ENCODE measurements around the gene ZBTB25.

Gene ZBTB25

GRCh38 chr14:64474041-64474440, 29.6 kb downstream of the ZBTB25 start:
- H3K4me3 ChIP-seq (ENCODE audit: low read length): no peak overlapping the region
- no peaks in the 10 kb centered on the region for H3K36me3 ChIP-seq (ENCODE audit: insufficient read depth, low read depth, low read length)
- H3K4me1 ChIP-seq (ENCODE audit: insufficient read depth, low read length): no peaks in the 10 kb centered on the region
- no peaks in the 10 kb centered on the region for H3K9me3 ChIP-seq (ENCODE audit: insufficient read depth, low read depth, low read length)
- no peaks in the 10 kb centered on the region for H3K27me3 ChIP-seq (ENCODE audit: insufficient read depth, low read length)
- no peak overlapping the region for H3K9ac ChIP-seq (ENCODE audit: low read depth, low read length)
- H3K27ac ChIP-seq (ENCODE audit: low read length): no peak overlapping the region

- Histone ChIP-seq H3K27me3 (ENCODE audit: insufficient read depth, low read length) (peaks cover 8% of the 10 kb centered on the region), H3K4me3 (ENCODE audit: low read length) (no peak overlapping the region), H3K36me3 (ENCODE audit: insufficient read depth, low read depth, low read length) (no peaks in the 10 kb centered on the region), H3K4me1 (ENCODE audit: insufficient read depth, low read length) (peaks cover 5% of the 10 kb centered on the region; the same call in 1 of the 2 replicates), H3K27ac (ENCODE audit: low read length) (no peak overlapping the region), H3K9me3 (ENCODE audit: insufficient read depth, low read depth, low read length) (no peaks in the 10 kb centered on the region), H3K9ac (ENCODE audit: low read depth, low read length) (no peak overlapping the region)
Measured at GRCh38 chr14:64468451-64468850, 35.2 kb downstream of the ZBTB25 start.

GRCh38 chr14:64467566-64467965, 36.1 kb downstream of the ZBTB25 start:
- Histone ChIP-seq H3K27me3 (ENCODE audit: insufficient read depth, low read length) (peaks cover 8% of the 10 kb centered on the region), H3K36me3 (ENCODE audit: insufficient read depth, low read depth, low read length) (no peaks in the 10 kb centered on the region), H3K9me3 (ENCODE audit: insufficient read depth, low read depth, low read length) (no peaks in the 10 kb centered on the region), H3K4me3 (ENCODE audit: low read length) (no peak overlapping the region), H3K9ac (ENCODE audit: low read depth, low read length) (no peak overlapping the region), H3K4me1 (ENCODE audit: insufficient read depth, low read length) (peaks cover 5% of the 10 kb centered on the region; the same call in 1 of the 2 replicates), H3K27ac (ENCODE audit: low read length) (no peak overlapping the region)

- peaks cover 5% of the 10 kb centered on the region; the same call in 1 of the 2 replicates for H3K4me1 ChIP-seq (ENCODE audit: insufficient read depth, low read length)
Measured at GRCh38 chr14:64467101-64467500, 36.5 kb downstream of the ZBTB25 start.

GRCh38 chr14:64465831-64466554, 37.6 kb downstream of the ZBTB25 start:
- Histone ChIP-seq H3K27ac (ENCODE audit: low read length) (no peak overlapping the region), H3K9ac (ENCODE audit: low read depth, low read length) (peak overlapping the region; percentile 59; the same call in 1 of the 2 replicates), H3K4me1 (ENCODE audit: insufficient read depth, low read length) (peaks cover 5% of the 10 kb centered on the region; the same call in 1 of the 2 replicates), H3K4me3 (ENCODE audit: low read length) (peak overlapping the region; percentile 83), H3K36me3 (ENCODE audit: insufficient read depth, low read depth, low read length) (peaks cover 7% of the 10 kb centered on the region; the same call in 1 of the 2 replicates), H3K27me3 (ENCODE audit: insufficient read depth, low read length) (peaks cover 8% of the 10 kb centered on the region), H3K9me3 (ENCODE audit: insufficient read depth, low read depth, low read length) (no peaks in the 10 kb centered on the region)

More at GRCh38 chr14:64467101-64467500, 36.5 kb downstream of the ZBTB25 start:
- H3K9me3 ChIP-seq (ENCODE audit: insufficient read depth, low read depth, low read length): no peaks in the 10 kb centered on the region
- no peaks in the 10 kb centered on the region for H3K36me3 ChIP-seq (ENCODE audit: insufficient read depth, low read depth, low read length)
- H3K27ac ChIP-seq (ENCODE audit: low read length): no peak overlapping the region
- peaks cover 8% of the 10 kb centered on the region for H3K27me3 ChIP-seq (ENCODE audit: insufficient read depth, low read length)
- no peak overlapping the region for H3K4me3 ChIP-seq (ENCODE audit: low read length)
- no peak overlapping the region for H3K9ac ChIP-seq (ENCODE audit: low read depth, low read length)

- Histone ChIP-seq H3K27me3 (ENCODE audit: insufficient read depth, low read length) (peaks cover 8% of the 10 kb centered on the region), H3K9ac (ENCODE audit: low read depth, low read length) (peak within 1 kb of the TSS; percentile 70; the same call in 1 of the 2 replicates), H3K4me3 (ENCODE audit: low read length) (peak within 1 kb of the TSS; percentile 83), H3K4me1 (ENCODE audit: insufficient read depth, low read length) (peaks cover 5% of the 10 kb centered on the region; the same call in 1 of the 2 replicates), H3K9me3 (ENCODE audit: insufficient read depth, low read depth, low read length) (no peaks in the 10 kb centered on the region), H3K27ac (ENCODE audit: low read length) (no peak within 1 kb of the TSS), H3K36me3 (ENCODE audit: insufficient read depth, low read depth, low read length) (peaks cover 9% of the 10 kb centered on the region; the same call in 1 of the 2 replicates)
Measured at GRCh38 chr14:64465191-64465822, 38.3 kb downstream of the ZBTB25 start, which contains the start of gene AKAP5. TSS of gene AKAP5 (plus strand) at chr14:64465499. CDS start at chr14:64468395, 2,896 bp downstream.

- Histone ChIP-seq H3K27ac (ENCODE audit: low read length) (no peak overlapping the region), H3K27me3 (ENCODE audit: insufficient read depth, low read length) (peaks cover 8% of the 10 kb centered on the region), H3K4me1 (ENCODE audit: insufficient read depth, low read length) (peaks cover 5% of the 10 kb centered on the region; the same call in 1 of the 2 replicates)
Measured at GRCh38 chr14:64464651-64465050, 39.0 kb downstream of the ZBTB25 start.

GRCh38 chr14:64463873-64464272, 39.8 kb downstream of the ZBTB25 start:
- Histone ChIP-seq H3K27me3 (ENCODE audit: insufficient read depth, low read length) (peaks cover 8% of the 10 kb centered on the region), H3K36me3 (ENCODE audit: insufficient read depth, low read depth, low read length) (peaks cover 22% of the 10 kb centered on the region), H3K9ac (ENCODE audit: low read depth, low read length) (no peak overlapping the region), H3K4me1 (ENCODE audit: insufficient read depth, low read length) (peaks cover 5% of the 10 kb centered on the region; the same call in 1 of the 2 replicates), H3K9me3 (ENCODE audit: insufficient read depth, low read depth, low read length) (no peaks in the 10 kb centered on the region), H3K4me3 (ENCODE audit: low read length) (no peak overlapping the region), H3K27ac (ENCODE audit: low read length) (no peak overlapping the region)

More at GRCh38 chr14:64464651-64465050, 39.0 kb downstream of the ZBTB25 start:
- Histone ChIP-seq H3K9me3 (ENCODE audit: insufficient read depth, low read depth, low read length) (no peaks in the 10 kb centered on the region), H3K4me3 (ENCODE audit: low read length) (peak overlapping the region; percentile 83), H3K9ac (ENCODE audit: low read depth, low read length) (peak overlapping the region; percentile 70; the same call in 1 of the 2 replicates), H3K36me3 (ENCODE audit: insufficient read depth, low read depth, low read length) (peaks cover 15% of the 10 kb centered on the region)

- Histone ChIP-seq H3K27ac (ENCODE audit: low read length) (no peak overlapping the region), H3K27me3 (ENCODE audit: insufficient read depth, low read length) (peaks cover 8% of the 10 kb centered on the region), H3K4me1 (ENCODE audit: insufficient read depth, low read length) (peaks cover 5% of the 10 kb centered on the region; the same call in 1 of the 2 replicates), H3K9ac (ENCODE audit: low read depth, low read length) (no peak overlapping the region), H3K36me3 (ENCODE audit: insufficient read depth, low read depth, low read length) (peaks cover 29% of the 10 kb centered on the region), H3K9me3 (ENCODE audit: insufficient read depth, low read depth, low read length) (no peaks in the 10 kb centered on the region), H3K4me3 (ENCODE audit: low read length) (no peak overlapping the region)
Measured at GRCh38 chr14:64463195-64463594, 40.4 kb downstream of the ZBTB25 start.

- Histone ChIP-seq H3K9ac (ENCODE audit: low read depth, low read length) (no peak overlapping the region), H3K36me3 (ENCODE audit: insufficient read depth, low read depth, low read length) (peaks cover 46% of the 10 kb centered on the region), H3K4me3 (ENCODE audit: low read length) (no peak overlapping the region), H3K27me3 (ENCODE audit: insufficient read depth, low read length) (peaks cover 4% of the 10 kb centered on the region), H3K27ac (ENCODE audit: low read length) (no peak overlapping the region), H3K9me3 (ENCODE audit: insufficient read depth, low read depth, low read length) (no peaks in the 10 kb centered on the region), H3K4me1 (ENCODE audit: insufficient read depth, low read length) (peaks cover 2% of the 10 kb centered on the region; the same call in 1 of the 2 replicates)
Measured at GRCh38 chr14:64461221-64461620, 42.4 kb downstream of the ZBTB25 start.

- no peaks in the 10 kb centered on the region; the same call in 1 of the 2 replicates for H3K4me1 ChIP-seq (ENCODE audit: insufficient read depth, low read length)
- peaks cover 62% of the 10 kb centered on the region for H3K36me3 ChIP-seq (ENCODE audit: insufficient read depth, low read depth, low read length)
- no peak overlapping the region for H3K4me3 ChIP-seq (ENCODE audit: low read length)
- H3K27ac ChIP-seq (ENCODE audit: low read length): no peak overlapping the region
- H3K9ac ChIP-seq (ENCODE audit: low read depth, low read length): no peak overlapping the region
- H3K9me3 ChIP-seq (ENCODE audit: insufficient read depth, low read depth, low read length): no peaks in the 10 kb centered on the region
- H3K27me3 ChIP-seq (ENCODE audit: insufficient read depth, low read length): no peaks in the 10 kb centered on the region
Measured at GRCh38 chr14:64459405-64460136, 44.1 kb downstream of the ZBTB25 start.

All from iPS-20b (cell line).